Astrocyte (in vitro differentiated cells and primary cell): Measurements from ENCODE around the gene PIK3CD.

Source experiments
- EZH2 ChIP-seq: IDR thresholded peaks from 2 replicates; pipeline ENCODE4 v1.6.1; 2012; ENCODE audit warnings: mild to moderate bottlenecking, low read length, inconsistent platforms; ENCODE audit not compliant: insufficient read depth
- TF ChIP-seq, protein P1 (sequence below): IDR thresholded peaks from 2 replicates; pipeline ENCODE4 v1.5.1; 2011; ENCODE audit warnings: low read depth, mild to moderate bottlenecking, inconsistent platforms, low read length, moderate library complexity; ENCODE audit not compliant: insufficient read depth

DNA sequence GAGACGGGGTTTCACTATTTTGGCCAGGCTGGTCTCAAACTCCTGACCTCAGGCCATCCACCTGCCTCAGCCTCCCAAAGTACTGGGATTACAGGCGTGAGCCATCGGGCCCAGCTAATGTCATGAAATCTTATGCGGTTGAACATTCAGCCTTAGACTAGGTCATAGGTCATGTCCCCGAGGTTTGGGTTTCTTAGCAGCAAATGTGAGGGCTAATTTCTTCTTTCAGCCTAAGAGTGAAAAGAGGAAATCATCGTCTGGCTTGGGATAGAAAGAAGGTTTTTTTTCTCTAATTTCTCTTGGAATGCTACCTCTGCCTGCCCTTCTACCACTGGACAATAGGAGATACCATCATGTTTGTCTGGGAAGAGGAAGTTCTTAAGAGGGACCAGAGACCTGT is 18.0 kb upstream of the PIK3CD start:
- TF ChIP-seq, protein P1, sequence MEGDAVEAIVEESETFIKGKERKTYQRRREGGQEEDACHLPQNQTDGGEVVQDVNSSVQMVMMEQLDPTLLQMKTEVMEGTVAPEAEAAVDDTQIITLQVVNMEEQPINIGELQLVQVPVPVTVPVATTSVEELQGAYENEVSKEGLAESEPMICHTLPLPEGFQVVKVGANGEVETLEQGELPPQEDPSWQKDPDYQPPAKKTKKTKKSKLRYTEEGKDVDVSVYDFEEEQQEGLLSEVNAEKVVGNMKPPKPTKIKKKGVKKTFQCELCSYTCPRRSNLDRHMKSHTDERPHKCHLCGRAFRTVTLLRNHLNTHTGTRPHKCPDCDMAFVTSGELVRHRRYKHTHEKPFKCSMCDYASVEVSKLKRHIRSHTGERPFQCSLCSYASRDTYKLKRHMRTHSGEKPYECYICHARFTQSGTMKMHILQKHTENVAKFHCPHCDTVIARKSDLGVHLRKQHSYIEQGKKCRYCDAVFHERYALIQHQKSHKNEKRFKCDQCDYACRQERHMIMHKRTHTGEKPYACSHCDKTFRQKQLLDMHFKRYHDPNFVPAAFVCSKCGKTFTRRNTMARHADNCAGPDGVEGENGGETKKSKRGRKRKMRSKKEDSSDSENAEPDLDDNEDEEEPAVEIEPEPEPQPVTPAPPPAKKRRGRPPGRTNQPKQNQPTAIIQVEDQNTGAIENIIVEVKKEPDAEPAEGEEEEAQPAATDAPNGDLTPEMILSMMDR = no peak
- no peak for TF ChIP-seq EZH2
